Ishikawa (cell line): ENCODE measurements around the gene OAS3.

Experiments used
- EP300 ChIP-seq: IDR thresholded peaks from 2 replicates; pipeline ENCODE4 v1.6.1; 2012; ENCODE audit warnings: borderline replicate concordance
- FOXM1 ChIP-seq: IDR thresholded peaks from 2 replicates; pipeline ENCODE4 v1.6.1; 2012; ENCODE audit warnings: low read depth, borderline replicate concordance
- RAD21 ChIP-seq: IDR thresholded peaks from 2 replicates; pipeline ENCODE4 v1.6.1; 2012; ENCODE audit warnings: low read depth
- TAF1 ChIP-seq: IDR thresholded peaks from 2 replicates; pipeline ENCODE4 v1.6.1; 2012; ENCODE audit warnings: low read depth, mild to moderate bottlenecking
- TCF12 ChIP-seq: IDR thresholded peaks from 2 replicates; pipeline ENCODE4 v1.6.1; 2012; ENCODE audit warnings: low read depth
- TF ChIP-seq, protein P1 (sequence below): IDR thresholded peaks from 2 replicates; pipeline ENCODE4 v1.6.1; 2012; ENCODE audit warnings: low read depth, mild to moderate bottlenecking
- TF ChIP-seq, protein P2 (sequence below): IDR thresholded peaks from 2 replicates; pipeline ENCODE4 v1.6.1; 2012

DNA sequence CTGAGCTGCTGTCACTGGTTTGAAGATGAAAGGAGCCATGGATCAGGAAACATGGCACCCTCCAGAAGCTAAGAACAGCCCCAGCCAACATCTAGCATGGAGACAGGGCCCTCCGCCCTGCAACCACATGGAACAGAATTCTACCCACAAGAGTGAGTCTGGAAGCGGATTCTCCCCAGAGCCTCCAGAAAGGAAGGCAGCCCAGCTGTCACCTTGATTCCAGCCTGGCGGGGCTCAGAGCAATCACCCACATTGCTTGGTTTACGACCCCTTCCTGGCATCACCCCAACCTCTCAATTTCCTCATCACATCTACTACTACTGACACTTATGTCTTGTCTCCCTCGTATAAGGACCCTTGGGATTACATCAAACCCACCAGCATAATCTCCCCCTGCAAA lies 78.5 kb downstream of the OAS3 start:
- TF ChIP-seq EP300 (no peak), RAD21 (no peak), FOXM1 (no peak), TAF1 (no peak), TCF12 (no peak)
- TF ChIP-seq, protein P1, sequence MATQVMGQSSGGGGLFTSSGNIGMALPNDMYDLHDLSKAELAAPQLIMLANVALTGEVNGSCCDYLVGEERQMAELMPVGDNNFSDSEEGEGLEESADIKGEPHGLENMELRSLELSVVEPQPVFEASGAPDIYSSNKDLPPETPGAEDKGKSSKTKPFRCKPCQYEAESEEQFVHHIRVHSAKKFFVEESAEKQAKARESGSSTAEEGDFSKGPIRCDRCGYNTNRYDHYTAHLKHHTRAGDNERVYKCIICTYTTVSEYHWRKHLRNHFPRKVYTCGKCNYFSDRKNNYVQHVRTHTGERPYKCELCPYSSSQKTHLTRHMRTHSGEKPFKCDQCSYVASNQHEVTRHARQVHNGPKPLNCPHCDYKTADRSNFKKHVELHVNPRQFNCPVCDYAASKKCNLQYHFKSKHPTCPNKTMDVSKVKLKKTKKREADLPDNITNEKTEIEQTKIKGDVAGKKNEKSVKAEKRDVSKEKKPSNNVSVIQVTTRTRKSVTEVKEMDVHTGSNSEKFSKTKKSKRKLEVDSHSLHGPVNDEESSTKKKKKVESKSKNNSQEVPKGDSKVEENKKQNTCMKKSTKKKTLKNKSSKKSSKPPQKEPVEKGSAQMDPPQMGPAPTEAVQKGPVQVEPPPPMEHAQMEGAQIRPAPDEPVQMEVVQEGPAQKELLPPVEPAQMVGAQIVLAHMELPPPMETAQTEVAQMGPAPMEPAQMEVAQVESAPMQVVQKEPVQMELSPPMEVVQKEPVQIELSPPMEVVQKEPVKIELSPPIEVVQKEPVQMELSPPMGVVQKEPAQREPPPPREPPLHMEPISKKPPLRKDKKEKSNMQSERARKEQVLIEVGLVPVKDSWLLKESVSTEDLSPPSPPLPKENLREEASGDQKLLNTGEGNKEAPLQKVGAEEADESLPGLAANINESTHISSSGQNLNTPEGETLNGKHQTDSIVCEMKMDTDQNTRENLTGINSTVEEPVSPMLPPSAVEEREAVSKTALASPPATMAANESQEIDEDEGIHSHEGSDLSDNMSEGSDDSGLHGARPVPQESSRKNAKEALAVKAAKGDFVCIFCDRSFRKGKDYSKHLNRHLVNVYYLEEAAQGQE, result no peak
- TF ChIP-seq, protein P2, sequence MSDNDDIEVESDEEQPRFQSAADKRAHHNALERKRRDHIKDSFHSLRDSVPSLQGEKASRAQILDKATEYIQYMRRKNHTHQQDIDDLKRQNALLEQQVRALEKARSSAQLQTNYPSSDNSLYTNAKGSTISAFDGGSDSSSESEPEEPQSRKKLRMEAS, result no peak
